ENCODE measurements around the gene ALDH3B1.
"Not testable (repeated sequence)": the region's sequence is repeated elsewhere in the genome, so short reads cannot be mapped to it uniquely, and the experiment has no call there.

The ALDH3B1 gene

DNA sequence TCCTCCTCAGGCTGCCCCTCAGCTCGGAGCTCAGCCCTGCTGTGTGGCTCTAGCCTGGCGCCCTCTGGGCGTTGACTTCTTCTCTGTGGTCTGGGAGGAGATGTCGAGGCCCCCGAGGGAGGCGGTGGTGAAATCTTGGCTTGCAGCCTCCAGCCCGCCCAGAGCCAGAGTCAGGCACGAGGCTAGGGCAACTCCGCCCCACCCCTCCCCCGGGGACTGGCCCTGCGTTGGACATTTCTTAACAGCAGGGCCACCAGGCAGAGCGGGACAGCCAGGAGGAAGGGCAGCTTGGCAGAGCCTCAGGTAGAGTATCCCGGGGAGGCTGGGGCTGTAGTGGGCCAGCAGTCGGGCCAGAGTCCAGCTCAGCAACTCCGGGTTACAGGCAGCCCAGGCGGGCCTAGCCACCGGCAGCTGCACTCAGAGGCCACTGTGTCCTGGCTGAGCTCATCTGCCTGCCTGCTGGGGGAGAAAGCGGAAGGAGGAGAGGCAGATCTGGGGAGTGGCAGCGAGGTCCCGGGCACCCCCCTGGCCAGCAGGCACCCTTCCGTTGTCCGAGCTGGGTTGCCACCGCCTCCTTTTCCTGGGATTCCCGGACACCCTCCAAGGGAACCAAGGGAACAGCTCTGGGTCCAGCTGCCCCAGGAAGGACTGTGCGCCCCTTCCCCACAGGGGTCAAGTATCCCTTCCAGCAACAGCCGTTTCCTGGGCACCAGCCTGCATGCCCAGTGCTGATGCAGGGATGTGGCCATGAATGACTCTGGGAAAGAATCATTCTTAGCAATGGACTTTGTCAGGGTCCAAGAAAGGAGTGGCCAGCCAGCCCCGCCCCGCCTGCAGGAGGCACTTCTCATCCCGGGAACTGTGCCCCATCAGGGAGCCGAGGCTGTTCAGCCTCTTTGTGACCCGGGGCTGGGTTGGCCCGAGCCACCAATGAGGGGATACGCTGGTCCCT lies at the start of gene ALDH3B1:
Gene ALDH3B1 (plus strand): TSS at position 238 of the 952 bp plus-strand sequence. CDS start 4,971 bp downstream, outside the sequence.
- peak; percentile 80 to 87 for DNase-seq

- DNase-seq = not testable (repeated sequence)
Measured at GRCh38 chr11:67963217-67963616, 46.9 kb upstream of the ALDH3B1 start.

DNA sequence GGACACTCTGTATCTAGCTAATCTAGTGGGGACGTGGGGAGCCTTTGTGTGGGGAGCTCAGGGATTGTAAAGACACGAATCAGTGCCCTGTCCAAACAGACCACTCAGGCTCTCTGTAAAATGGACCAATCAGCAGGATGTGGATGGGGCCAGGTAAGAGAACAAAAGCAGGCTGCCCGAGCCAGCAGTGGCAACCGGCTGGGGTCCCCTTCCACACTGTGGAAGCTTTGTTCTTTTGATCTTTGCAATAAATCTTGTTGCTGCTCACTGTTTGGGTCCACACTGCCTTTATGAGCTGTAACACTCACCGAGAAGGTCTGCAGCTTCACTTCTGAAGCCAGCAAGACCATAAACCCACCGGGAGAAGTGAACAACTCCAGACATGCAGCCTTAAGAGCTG lies 46.2 kb upstream of the ALDH3B1 start:
- DNase-seq = not testable (repeated sequence)

DNA sequence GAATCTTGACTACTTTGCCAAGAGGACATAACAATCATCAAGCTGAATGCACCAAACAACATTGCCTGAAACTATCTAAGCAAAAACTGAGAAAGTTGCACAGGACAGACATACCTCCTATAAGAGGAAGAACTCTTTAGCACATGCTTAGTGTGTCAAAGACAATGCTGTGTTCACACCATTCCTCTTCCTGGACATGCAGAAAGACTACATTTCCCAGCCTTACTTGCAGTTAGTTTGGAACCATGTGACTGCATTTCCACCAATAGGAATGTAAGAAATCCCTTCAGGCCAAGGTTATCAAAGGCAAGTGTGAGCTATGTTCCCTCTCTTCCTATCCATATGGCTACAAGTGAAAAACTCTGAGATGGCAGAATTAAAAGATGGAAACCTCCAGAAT lies 45.4 kb upstream of the ALDH3B1 start:
- not testable (repeated sequence) for DNase-seq

- DNase-seq = not testable (repeated sequence)
Measured at GRCh38 chr11:67965830-67966348, 44.2 kb upstream of the ALDH3B1 start.

DNA sequence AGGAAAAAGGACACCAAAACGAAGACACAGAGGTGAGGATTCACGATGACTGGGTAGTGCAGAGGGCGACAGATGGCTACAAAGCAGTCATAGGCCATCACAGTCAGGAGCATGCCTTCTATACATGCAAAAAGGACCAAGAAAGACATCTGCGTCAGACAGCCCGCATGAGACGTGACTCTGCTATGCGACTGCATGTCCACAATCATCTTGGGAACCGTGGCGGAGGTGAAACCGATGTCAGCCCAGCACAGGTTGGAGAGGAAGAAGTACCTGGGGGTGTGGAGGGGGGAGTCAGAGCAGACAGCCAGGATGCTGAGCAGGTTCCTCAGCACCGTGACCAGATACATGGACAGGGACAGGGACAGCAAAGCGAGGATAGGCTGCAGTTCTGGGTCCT lies 35.4 kb upstream of the ALDH3B1 start:
- DNase-seq = not testable (repeated sequence)

DNA sequence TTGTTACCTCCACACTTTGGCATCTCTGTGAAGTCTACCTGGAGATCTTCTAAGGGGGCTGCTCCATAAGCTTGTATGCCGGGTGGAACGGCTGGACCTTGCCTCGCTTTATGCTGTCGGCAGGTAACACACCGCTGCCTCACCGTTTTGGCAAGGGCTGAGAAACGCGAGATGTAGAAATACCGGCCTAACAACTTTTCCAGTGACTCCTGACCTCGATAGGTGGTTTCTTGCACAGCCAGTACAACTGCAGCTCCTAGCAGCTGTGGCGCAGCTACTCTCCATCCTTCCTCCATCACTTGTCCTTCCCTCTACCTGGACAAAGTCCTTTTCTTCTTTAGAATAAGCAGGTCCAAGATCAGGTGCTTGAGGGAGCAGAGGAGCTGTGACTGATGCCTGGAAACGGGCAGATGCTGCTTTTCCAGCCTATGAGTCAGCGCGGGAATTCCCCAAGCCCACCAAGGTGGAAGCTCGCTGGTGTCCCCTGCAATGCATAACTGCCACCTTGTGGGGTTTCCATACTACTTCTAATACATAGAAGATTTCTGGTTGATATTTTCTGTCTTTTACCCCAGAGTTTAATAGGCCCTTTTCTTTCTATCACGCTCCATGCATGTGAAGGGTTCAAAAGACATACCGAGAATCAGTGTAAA lies 31.2 kb upstream of the ALDH3B1 start:
- not testable (repeated sequence) for DNase-seq

DNA sequence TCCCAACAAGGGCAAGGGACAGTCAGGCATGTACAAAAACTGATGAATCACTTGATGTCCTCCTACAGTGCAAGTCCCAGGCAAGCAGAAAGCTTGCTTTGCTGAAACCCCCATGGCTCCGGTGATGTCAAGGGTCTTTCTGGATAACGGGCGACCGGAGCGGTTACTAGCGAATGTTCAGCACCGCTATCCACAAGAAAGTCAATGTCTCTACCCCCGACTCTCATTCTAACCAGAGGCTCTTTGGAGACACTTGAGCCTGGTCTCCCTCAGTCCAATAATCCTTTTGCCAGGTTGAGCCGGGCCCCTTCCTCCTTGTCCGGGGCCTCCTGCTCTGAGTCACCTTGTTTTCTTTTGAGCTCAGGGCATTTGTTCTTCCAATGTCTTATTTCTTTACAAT lies 28.9 kb upstream of the ALDH3B1 start:
- DNase-seq = not testable (repeated sequence)

DNA sequence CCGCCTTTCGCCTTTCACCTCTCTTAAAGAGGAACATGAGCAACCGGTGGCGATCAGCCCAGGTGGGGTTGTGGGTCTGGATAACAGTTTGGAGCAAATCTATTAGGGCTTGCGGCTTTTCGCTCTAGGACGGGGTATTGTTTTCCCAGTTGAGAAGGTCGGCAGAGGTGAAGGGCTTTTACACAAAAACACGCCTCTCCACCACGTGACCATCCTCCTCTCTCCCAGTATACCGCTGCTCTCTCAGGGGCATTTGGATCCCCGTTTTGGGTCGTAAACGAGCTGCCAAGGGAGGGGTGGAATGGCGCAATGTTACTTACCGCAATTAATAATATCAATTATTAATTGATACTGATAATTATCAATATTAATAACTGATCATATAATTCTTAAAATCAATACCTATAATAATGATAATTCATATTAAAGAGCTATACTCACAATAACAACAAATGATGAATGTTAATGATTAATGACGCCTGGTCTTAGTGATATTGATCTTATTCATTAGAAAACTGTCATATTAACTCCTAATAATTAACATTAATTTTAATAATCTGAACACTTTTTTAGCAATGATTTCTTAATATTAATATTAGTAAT lies 27.8 kb upstream of the ALDH3B1 start:
- DNase-seq = not testable (repeated sequence)

DNA sequence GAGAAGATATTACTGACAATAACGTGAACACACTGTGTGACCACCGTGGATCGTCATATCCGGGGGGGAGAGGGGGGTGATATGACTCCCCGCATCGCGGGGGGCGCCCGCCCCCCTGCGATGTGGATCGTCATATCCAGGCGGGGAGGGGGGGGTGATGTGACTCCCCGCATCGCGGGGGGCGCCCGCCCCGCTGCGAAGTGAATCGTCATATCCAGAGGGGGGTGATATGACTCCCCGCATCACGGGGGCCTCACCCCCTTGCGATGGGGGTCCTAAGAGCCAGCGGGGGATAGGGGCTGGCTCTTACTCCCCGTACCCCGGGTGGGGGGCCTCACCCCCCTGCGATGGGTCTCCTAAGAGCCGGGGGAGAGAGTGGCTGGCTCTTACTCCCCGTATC lies 26.2 kb upstream of the ALDH3B1 start:
- no peak for DNase-seq

GRCh38 chr11:67985302-67985701 lies 24.8 kb upstream of the ALDH3B1 start:
- DNase-seq = not testable (repeated sequence)

GRCh38 chr11:67990546-67991346 lies 19.4 kb upstream of the ALDH3B1 start:
- DNase-seq = not testable (repeated sequence)

- DNase-seq = not testable (repeated sequence)
Measured at GRCh38 chr11:67991347-67992121, 18.6 kb upstream of the ALDH3B1 start.

GRCh38 chr11:67993821-67994220 lies 16.3 kb upstream of the ALDH3B1 start:
- DNase-seq = not testable (repeated sequence)

DNA sequence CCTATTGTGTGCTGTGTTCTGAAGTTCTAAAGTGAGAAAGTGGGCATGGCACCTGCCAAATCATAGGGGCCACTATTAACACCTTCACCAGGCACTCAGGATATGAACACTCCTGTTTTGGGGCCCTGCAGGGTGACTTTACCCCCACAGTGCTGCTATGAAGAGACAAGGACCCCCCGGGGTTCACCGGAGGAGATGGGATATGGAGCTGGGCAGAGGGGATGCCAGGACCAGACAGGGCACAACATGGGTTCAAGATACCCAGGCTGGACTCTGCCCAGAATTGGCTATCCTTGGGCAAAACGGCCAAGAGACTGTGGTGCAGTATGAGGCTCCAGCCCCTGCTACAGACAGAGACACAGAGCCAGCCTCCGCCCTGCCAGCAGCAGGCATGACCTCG lies 15.7 kb upstream of the ALDH3B1 start:
- DNase-seq = not testable (repeated sequence)

DNA sequence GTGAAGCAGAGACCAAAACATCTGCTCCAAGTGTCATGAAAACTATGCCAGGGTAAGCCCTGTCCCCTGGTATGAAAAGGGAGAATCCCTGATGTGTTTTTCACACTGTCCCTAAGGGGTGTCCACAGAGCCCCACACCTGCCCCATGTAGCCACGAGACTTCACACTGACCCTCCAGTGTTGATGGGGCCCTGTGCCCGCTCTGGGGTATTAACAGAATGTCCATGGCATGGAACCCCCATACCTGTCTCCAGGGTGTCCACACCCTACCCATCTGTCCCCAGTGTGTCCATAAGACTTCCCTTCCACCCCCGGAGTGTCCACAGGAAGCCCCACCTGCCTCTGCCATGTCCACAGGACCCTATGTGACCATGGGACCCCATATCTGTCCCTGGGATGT lies 15.0 kb upstream of the ALDH3B1 start:
- DNase-seq = not testable (repeated sequence)

GRCh38 chr11:67995579-67995978 lies 14.5 kb upstream of the ALDH3B1 start:
- not testable (repeated sequence) for DNase-seq

- no peak for DNase-seq
Measured at GRCh38 chr11:67996051-67996450, 14.1 kb upstream of the ALDH3B1 start.

DNA sequence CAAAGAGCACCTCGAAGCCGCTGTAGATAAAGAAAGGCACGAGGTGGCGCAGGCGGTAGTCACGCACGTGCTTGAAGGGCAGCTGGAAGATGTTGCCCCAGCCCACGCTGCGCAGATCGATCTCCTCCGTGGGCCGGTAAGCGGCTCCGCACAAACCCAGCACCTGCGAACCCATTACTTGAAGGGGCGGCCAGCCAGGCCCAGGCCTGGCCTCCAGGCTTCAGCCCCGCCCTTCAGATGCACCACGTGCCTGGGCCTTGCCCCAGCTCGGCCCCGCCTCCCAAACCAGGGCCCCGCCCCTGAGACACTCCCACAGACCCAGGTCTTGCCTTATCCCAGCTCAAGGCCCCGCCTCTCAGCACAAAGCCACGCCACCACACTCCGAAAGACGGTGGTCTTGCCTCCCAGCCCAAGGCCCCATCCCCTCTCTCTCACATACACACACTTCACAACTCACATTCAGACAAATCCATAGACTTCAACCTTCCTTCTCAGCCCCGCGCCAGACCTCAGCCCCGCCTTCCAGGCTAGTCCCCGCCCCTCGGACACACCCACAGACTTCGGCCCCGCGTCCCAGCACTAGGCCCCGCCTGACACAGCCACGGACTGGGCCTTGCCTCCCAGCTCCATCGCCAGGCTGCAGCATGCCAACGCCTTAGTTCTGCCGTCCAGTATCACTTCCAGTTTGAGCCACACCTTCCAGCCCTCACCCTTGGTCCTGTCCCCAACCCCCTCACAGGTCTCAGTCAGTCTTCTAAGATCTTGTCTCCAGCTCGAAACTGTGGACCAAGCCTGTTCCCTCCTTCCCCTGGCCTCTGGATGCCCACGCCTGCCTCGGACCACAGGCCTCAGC lies 13.3 kb upstream of the ALDH3B1 start:
- DNase-seq = no peak

DNA sequence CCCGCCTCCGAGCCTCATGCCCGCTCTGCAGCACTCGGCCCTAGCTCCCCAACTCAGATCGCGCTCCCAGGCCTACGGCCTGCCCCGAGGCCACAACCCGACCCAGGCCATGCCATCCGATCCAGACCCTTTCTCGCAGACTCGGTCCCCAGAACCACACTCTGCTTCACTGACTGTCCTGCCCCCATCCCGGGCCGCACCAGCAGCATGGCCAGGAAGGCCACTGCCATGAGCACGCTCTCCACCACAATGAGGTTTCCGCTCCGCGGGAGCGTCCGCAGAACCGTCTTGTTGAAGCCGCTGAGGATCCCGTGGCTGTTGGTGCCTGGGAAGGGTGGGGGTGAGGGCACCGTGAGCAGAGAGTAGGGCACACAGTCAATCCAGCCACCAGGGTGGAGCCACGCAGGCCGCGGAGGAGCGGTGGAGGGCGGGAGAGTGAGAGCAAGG lies 12.6 kb upstream of the ALDH3B1 start:
- DNase-seq = no peak
